OCI-LY1 (cell line): ENCODE data around the gene ARHGAP44.

Experiments used
- EZH2 ChIP-seq: fragments of 200-600 bp; sonication (generic), shearing (Covaris generic); IDR thresholded peaks from 2 replicates; pipeline ENCODE4 v1.8.0; 2017; ENCODE audit warnings: borderline replicate concordance, mixed run types, mild to moderate bottlenecking, antibody characterized with exemption, low read length, moderate library complexity, mixed read lengths
- TF ChIP-seq, protein P1 (sequence below): fragments of 200-600 bp; sonication (generic), shearing (Covaris generic); IDR thresholded peaks from 2 replicates; pipeline ENCODE4 v1.5.1; 2017; ENCODE audit warnings: mild to moderate bottlenecking, antibody characterized with exemption, low read length, moderate library complexity, mixed read lengths

- TF ChIP-seq, protein P1, sequence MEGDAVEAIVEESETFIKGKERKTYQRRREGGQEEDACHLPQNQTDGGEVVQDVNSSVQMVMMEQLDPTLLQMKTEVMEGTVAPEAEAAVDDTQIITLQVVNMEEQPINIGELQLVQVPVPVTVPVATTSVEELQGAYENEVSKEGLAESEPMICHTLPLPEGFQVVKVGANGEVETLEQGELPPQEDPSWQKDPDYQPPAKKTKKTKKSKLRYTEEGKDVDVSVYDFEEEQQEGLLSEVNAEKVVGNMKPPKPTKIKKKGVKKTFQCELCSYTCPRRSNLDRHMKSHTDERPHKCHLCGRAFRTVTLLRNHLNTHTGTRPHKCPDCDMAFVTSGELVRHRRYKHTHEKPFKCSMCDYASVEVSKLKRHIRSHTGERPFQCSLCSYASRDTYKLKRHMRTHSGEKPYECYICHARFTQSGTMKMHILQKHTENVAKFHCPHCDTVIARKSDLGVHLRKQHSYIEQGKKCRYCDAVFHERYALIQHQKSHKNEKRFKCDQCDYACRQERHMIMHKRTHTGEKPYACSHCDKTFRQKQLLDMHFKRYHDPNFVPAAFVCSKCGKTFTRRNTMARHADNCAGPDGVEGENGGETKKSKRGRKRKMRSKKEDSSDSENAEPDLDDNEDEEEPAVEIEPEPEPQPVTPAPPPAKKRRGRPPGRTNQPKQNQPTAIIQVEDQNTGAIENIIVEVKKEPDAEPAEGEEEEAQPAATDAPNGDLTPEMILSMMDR, result no peak
- no peak for TF ChIP-seq EZH2
Observed at GRCh38 chr17:12865769-12866168, 76.5 kb downstream of the ARHGAP44 start.
